Kidney (tissue), 14 donors: Measurements from ENCODE around the gene HNRNPA3. TPM values are rescaled to one million over a fixed set of nuclear protein-coding genes. Genes with fewer than 3 reads are reported as not detected.
A peak's percentile ranks its signal among the peaks of the same experiment; 100 is the strongest.

ENCODE experiments used
- DNase-seq, 5 donors: peaks; one replicate each; pipeline ENCODE4 v3.0.0-alpha.2; 2013 to 2020
- FAIRE-seq: peaks from 2 replicates; lab custom pipeline; 2012; peaks lifted over from hg19 to GRCh38; lab: Jason Lieb, UNC
- H3K27ac ChIP-seq, 2 donors: one replicate each; pipeline ENCODE4 v1.7.0; 2013; ENCODE audit warnings: low read depth in 2 of 2, low read length in 2 of 2, inconsistent platforms in 1 of 2
- H3K27me3 ChIP-seq: one replicate; pipeline ENCODE4 v1.7.1; 2013; ENCODE audit warnings: low read length, inconsistent platforms; ENCODE audit not compliant: control insufficient read depth, insufficient read depth
- H3K36me3 ChIP-seq, 3 donors: one replicate each; pipeline versions ENCODE4 v1.7.0 to v1.7.1; 2013; ENCODE audit warnings: low read length in 3 of 3, control low read depth in 1 of 3, inconsistent platforms in 1 of 3; ENCODE audit not compliant: insufficient read depth in 3 of 3, control insufficient read depth in 2 of 3
- H3K4me1 ChIP-seq, 3 donors: one replicate each; pipeline versions ENCODE4 v1.7.0 to v1.7.1; 2013; ENCODE audit warnings: low read length in 3 of 3, inconsistent platforms in 1 of 3, low read depth in 1 of 3; ENCODE audit not compliant: control insufficient read depth in 2 of 3, insufficient read depth in 2 of 3
- H3K4me3 ChIP-seq, 3 donors: one replicate each; pipeline versions ENCODE4 v1.7.0 to v1.8.1; 2013; ENCODE audit warnings: low read length in 3 of 3, control low read depth in 1 of 3, inconsistent platforms in 1 of 3
- H3K9ac ChIP-seq, 3 donors: one replicate each; pipeline versions ENCODE4 v1.7.0 to v1.7.1; 2013; ENCODE audit warnings: low read length in 3 of 3, control low read depth in 1 of 3, inconsistent platforms in 1 of 3
- H3K9me3 ChIP-seq, 3 donors: one replicate each; pipeline versions ENCODE4 v1.7.0 to v1.7.1; 2013; ENCODE audit warnings: low read length in 3 of 3, control low read depth in 1 of 3, inconsistent platforms in 1 of 3; ENCODE audit not compliant: control insufficient read depth in 2 of 3, insufficient read depth in 1 of 3
- CTCF ChIP-seq: IDR thresholded peaks from 3 replicates; pipeline ENCODE4 v1.5.1; 2012; ENCODE audit warnings: mild to moderate bottlenecking, moderate library complexity, borderline replicate concordance; ENCODE audit not compliant: insufficient read depth; ENCODE audit errors: extremely low read depth
- intact Hi-C: fragments of 100-400 bp; cut with DNase I; formaldehyde crosslinking; loops from one replicate; pipeline ENCODE4 v1.11.1; 2022
- polyA plus RNA-seq: library from polyadenylated mRNA; stranded (reverse); fragments of 350-450 nt; fragmentation: Illumina TruSeq; extraction: RNeasy Lipid Tissue Mini Kit (QIAGEN cat#74804); gene quantifications from one replicate; pipeline ENCODE4 v1.2.3, GENCODE V29; 2014; ENCODE audit warnings: low read depth, low replicate concordance; ENCODE audit not compliant: insufficient read depth
- total RNA-seq: library from RNA; stranded (reverse); fragmentation: NEBNext Ultra II Directional; extraction: Animal tissue kit (Norgen Biotek cat#: 25700); gene quantifications from one replicate; pipeline ENCODE4 v1.2.1, GENCODE V29; 2021
- donor health status: control.
- donor health status: control.
- donor health status: control.
- donor health status: control.
- donor health status: control.
- donor health status: DM: yes; HTN: yes; CAD: no.
- donor health status: Normal renal cell carcinoma (clear cell type).

HNRNPA3 gene
- total and polyA plus RNA-seq, 2 donors from 2014 or later = 156 to 173 TPM

DNA sequence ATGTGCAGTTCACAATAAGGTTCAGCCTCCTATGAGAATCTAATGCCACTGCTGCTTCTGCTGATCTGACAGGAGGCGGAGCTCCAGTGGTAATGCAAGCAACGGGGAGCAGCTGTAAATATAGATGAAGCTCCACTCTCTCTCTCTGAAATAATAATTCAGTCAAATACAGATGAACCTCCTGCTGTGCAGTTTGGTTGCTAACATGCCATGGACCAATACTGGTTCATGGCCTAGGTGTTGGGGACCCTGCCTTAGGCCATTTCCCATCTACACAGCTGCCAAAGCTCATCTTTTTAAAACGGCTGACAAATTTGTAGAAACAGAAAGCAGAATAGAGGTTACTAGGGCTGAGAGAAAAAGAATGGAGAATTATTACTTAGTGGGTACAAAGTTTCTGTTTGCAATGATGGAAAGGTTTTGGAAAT, 10.7 kb upstream of the HNRNPA3 start:
- intact Hi-C loops = no loop called here
- FAIRE-seq = no peak
- no peaks in the 10 kb centered on the region for H3K9me3 ChIP-seq

DNA sequence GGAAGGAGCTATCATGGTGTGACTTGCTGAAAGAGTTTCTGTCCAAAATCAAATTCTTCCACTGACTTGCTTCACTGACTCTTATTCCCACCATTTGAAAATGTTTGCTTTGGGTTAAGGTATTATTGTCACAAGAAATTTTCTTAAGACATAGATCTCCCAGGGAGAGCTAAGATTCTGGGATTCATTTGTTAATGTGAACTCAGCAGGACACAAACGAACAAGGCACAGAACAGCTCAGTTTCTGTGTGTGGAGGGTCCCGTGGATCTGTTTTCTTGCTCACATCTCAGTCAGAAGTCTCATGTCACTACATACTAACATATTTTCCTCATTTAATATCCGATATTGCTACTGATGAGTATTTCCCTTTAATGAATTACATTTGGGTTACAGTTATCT, 8.2 kb upstream of the HNRNPA3 start:
- FAIRE-seq (no peak), DNase-seq (no peak)
- H3K4me3 ChIP-seq = no peak overlapping the region
- H3K27ac ChIP-seq = no peak overlapping the region
- no peaks in the 10 kb centered on the region for H3K4me1 ChIP-seq
- H3K9me3 ChIP-seq = no peaks in the 10 kb centered on the region
- intact Hi-C loops = no loop called here
- H3K27me3 ChIP-seq = no peaks in the 10 kb centered on the region
- no peak for TF ChIP-seq CTCF
- H3K36me3 ChIP-seq = no peaks in the 10 kb centered on the region
- no peak overlapping the region for H3K9ac ChIP-seq

More for the DNA sequence above, 10.7 kb upstream of the HNRNPA3 start:
- no peak for TF ChIP-seq CTCF
- Histone ChIP-seq H3K27me3 (no peaks in the 10 kb centered on the region), H3K9ac (no peak overlapping the region), H3K4me3 (no peak overlapping the region), H3K27ac (no peak overlapping the region), H3K4me1 (no peaks in the 10 kb centered on the region), H3K36me3 (no peaks in the 10 kb centered on the region)
- no peak for DNase-seq

DNA sequence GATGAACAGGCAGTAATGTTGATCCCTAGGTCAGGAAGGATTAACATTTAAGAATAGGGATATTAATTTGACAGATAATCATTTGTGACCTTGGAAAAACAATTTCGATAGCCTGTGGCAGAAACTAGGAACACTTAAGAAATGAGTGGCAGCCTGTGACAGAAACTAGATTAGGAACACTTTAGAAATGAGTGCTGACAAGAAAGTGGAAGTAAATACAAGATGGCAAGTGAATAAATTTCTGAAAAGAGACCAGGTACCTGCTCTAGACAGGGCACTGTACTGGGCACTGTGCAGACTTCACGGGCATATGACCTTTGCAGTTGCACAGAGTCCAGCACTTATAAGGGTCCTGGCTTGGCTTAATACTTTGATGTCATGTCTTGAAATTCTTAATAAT, 5.5 kb upstream of the HNRNPA3 start:
- no peak for TF ChIP-seq CTCF

GRCh38 chr2:177211169-177211568, 1.4 kb upstream of the HNRNPA3 start:
- DNase-seq (no peak), FAIRE-seq (no peak)
- no peaks in the 10 kb centered on the region for H3K9me3 ChIP-seq
- no peak for TF ChIP-seq CTCF
- H3K4me3 ChIP-seq = peak overlapping the region; percentile 66 to 86 (median 76)
- intact Hi-C loops = no loop called here
- H3K27ac ChIP-seq = peak overlapping the region; percentile 99 to 100
- peaks cover under 1 to 9% (median 1%) of the 10 kb centered on the region in 3 donors for H3K36me3 ChIP-seq
- peak overlapping the region; percentile 83 to 99 (median 98) for H3K9ac ChIP-seq
- H3K4me1 ChIP-seq = peaks cover 0 to 8% (median 4%) of the 10 kb centered on the region in 3 donors
- H3K27me3 ChIP-seq = no peaks in the 10 kb centered on the region

More for the DNA sequence above, 5.5 kb upstream of the HNRNPA3 start:
- no peak for DNase-seq
- no peak for FAIRE-seq
- Histone ChIP-seq H3K9ac (no peak overlapping the region), H3K36me3 (no peaks in the 10 kb centered on the region), H3K27ac (no peak overlapping the region), H3K9me3 (no peaks in the 10 kb centered on the region), H3K27me3 (no peaks in the 10 kb centered on the region), H3K4me3 (no peak overlapping the region), H3K4me1 (peaks cover 0 to 8% (median 0%) of the 10 kb centered on the region in 3 donors)
- intact Hi-C loops = no loop called here
